Activated CD4-positive, alpha-beta T cell treated with anti-CD3 and anti-CD28 coated beads, Interleukin-2, amount 50 U/mL, for 48 hours (primary cell): ENCODE data around the gene CYP4F22.
A peak's percentile ranks its signal among the peaks of the same experiment; 100 is the strongest.

Experiments
- DNase-seq, 2 experiments: peaks; one replicate each; pipeline ENCODE4 v3.0.0-alpha.2; 2020

The CYP4F22 gene

GRCh38 chr19:15538774-15539173 is 30.4 kb downstream of the CYP4F22 start:
- no peak for DNase-seq

- no peak for DNase-seq
Observed at GRCh38 chr19:15539638-15540037, 31.3 kb downstream of the CYP4F22 start.

GRCh38 chr19:15540435-15540834 is 32.1 kb downstream of the CYP4F22 start:
- DNase-seq, result no peak

GRCh38 chr19:15544283-15544682 is 36.0 kb downstream of the CYP4F22 start:
- no peak for DNase-seq

GRCh38 chr19:15544970-15545369 is 36.6 kb downstream of the CYP4F22 start:
- no peak for DNase-seq

- DNase-seq, result no peak
Observed at GRCh38 chr19:15548648-15549047, 40.3 kb downstream of the CYP4F22 start.

GRCh38 chr19:15549581-15549980 is 41.3 kb downstream of the CYP4F22 start:
- no peak for DNase-seq

GRCh38 chr19:15550273-15550672 is 41.9 kb downstream of the CYP4F22 start:
- no peak for DNase-seq

- DNase-seq, result peak; percentile 33 to 45
Observed at GRCh38 chr19:15550929-15551292, 42.6 kb downstream of the CYP4F22 start.

- DNase-seq, result peak; percentile 69 to 73
Observed at GRCh38 chr19:15551293-15552004, 43.1 kb downstream of the CYP4F22 start.

- DNase-seq, result no peak
Observed at GRCh38 chr19:15555021-15555420, 46.7 kb downstream of the CYP4F22 start.

GRCh38 chr19:15555759-15556633 is 47.7 kb downstream of the CYP4F22 start:
- peak; percentile 99 to 100 for DNase-seq

- DNase-seq, result no peak
Observed at GRCh38 chr19:15556634-15557181, 48.4 kb downstream of the CYP4F22 start.

- no peak for DNase-seq
Observed at GRCh38 chr19:15557223-15557622, 48.9 kb downstream of the CYP4F22 start.

GRCh38 chr19:15562145-15562544 is 53.8 kb downstream of the CYP4F22 start:
- no peak for DNase-seq

GRCh38 chr19:15562861-15563260 is 54.5 kb downstream of the CYP4F22 start:
- no peak for DNase-seq

- DNase-seq, result no peak
Observed at GRCh38 chr19:15563325-15563794, 55.0 kb downstream of the CYP4F22 start.

GRCh38 chr19:15563931-15564330 is 55.6 kb downstream of the CYP4F22 start:
- DNase-seq, result no peak

GRCh38 chr19:15564534-15565168 is 56.3 kb downstream of the CYP4F22 start:
- DNase-seq, result no peak

GRCh38 chr19:15570420-15570819 is 62.1 kb downstream of the CYP4F22 start:
- no peak for DNase-seq

GRCh38 chr19:15575406-15575805 is 67.1 kb downstream of the CYP4F22 start:
- DNase-seq, result no peak

- no peak for DNase-seq
Observed at GRCh38 chr19:15576526-15577156, 68.3 kb downstream of the CYP4F22 start.
